ENCODE measurements around the gene ORM2.

Gene ORM2

DNA sequence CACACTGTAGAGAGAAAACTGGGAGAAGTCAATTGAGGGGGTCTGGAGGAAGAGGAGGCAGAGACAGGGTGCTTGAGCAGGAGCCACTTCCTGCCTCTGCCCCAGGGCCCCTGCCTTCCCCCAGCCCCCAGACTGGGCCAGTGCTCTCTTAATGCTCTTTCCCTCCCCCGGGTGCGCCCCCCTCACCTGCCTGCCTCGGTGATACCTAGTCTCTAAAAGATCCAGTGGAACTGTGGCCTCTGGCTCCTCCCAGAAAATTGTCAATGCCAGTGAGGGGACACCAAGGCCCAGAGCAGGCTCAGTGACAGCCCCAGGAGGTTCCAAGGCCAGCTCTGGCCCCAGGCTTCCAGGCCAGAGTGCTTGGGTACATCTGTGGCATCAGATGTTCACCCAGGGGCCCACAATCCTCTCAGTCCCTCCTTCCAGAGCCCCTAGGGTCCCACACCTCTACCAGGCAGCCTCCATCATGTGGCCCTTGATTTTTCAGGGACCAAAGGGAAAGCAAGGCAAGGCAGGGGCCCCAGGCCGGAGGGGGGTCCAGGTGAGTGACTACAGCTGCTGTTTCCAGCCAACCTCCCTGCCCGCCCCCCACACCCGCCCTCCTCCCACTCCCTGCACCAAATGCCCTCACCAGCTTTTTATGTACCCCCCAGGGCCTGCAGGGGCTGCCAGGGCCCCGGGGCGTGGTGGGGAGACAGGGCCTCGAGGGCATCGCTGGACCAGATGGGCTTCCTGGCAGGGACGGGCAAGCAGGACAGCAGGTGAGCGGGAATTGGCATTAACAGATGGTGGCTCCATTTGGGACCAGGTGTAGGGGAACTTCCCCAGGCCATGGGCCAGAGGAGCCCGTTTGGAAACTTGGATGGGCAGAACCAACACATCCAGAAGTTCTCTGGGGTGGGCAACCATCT lies 39.8 kb upstream of the ORM2 start:
- H3K4me3 Mint-ChIP-seq, result no peak overlapping the region
- peaks cover 2% of the 10 kb centered on the region for H3K9me3 Mint-ChIP-seq
- H3K27me3 Mint-ChIP-seq, result no peaks in the 10 kb centered on the region
- no peaks in the 10 kb centered on the region for H3K36me3 Mint-ChIP-seq
- H3K27ac Mint-ChIP-seq, result no peak overlapping the region
- no peaks in the 10 kb centered on the region for H3K4me1 Mint-ChIP-seq

DNA sequence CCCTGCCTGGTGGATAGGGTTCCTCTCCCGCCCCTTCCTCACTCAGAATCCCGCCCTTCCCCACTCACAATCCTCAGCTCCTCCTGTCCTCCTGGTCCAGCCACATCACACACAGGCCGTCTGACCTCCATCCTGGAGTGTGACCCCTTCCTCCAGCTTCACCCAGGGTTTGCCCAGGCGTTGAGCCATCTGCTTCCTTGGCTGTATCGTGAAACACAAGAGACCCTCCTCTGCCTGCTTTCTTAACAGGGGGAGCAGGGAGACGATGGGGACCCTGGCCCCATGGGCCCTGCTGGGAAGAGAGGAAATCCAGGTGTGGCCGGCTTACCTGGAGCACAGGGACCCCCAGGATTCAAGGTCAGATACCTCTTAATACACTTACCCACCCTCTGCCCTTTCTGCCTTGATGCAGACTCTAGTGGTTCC lies 39.1 kb upstream of the ORM2 start:
- Mint-ChIP-seq H3K4me1 (no peaks in the 10 kb centered on the region), H3K4me3 (no peak overlapping the region), H3K36me3 (peaks cover 4% of the 10 kb centered on the region), H3K27me3 (peaks cover 4% of the 10 kb centered on the region), H3K9me3 (peaks cover 7% of the 10 kb centered on the region), H3K27ac (no peak overlapping the region)

DNA sequence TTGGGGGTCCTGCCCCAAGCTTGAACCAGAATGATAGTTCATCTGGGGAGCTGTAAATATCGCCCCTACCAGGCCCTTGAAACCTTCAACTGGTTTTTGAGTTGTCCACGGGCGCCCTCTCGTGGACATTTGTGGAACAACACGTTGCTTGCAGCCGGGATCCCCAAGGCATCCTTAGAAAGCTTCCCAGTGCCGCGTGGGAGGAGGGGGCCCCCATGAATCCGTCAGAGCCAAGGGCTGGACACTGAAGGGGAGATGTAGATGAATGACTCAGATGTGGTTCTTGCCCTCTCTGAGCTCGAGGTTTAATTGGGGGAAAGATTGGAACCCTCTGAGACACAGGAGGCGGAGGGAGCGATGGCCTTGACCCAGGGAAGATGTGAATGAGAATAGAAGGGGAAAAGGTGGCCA lies 38.6 kb upstream of the ORM2 start:
- Mint-ChIP-seq H3K4me3 (no peak overlapping the region), H3K27me3 (peaks cover 4% of the 10 kb centered on the region), H3K27ac (no peak overlapping the region)

DNA sequence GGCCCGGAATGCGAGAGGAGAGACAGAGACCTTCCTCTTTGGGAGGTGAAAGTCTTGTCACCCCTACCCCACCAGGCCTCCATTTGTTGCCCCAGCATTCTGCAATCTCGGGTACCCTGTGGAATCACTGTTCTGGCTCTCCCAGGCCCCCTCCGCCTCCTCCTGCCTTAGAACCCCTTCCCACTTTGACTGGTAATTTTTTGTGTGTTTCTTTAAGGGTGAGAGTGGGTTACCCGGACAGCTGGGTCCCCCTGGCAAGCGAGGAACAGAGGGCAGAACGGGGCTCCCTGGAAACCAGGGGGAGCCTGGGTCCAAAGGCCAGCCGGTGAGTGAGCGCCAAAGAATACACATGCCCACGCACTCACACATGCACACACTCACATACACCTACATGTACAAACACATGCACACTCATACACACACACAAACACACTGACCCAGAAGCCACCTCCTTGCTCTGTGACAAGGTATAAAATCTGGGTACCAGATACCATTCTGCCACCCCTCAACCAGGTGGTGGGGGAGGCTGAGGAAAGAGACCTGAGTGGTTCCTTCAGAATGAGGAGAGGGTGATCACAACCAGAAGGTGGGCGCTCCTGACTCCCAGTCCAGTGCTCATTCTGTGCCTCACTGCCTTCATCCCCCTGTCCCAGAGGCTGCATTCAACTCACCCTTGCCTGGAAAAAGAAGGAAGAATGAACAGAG lies 37.6 kb upstream of the ORM2 start:
- H3K4me1 Mint-ChIP-seq, result no peaks in the 10 kb centered on the region
- H3K36me3 Mint-ChIP-seq, result peaks cover 4% of the 10 kb centered on the region
- H3K27me3 Mint-ChIP-seq, result peaks cover 4% of the 10 kb centered on the region
- no peak overlapping the region for H3K27ac Mint-ChIP-seq
- peaks cover 7% of the 10 kb centered on the region for H3K9me3 Mint-ChIP-seq
- H3K4me3 Mint-ChIP-seq, result no peak overlapping the region

More for the DNA sequence above, 38.6 kb upstream of the ORM2 start:
- Mint-ChIP-seq H3K9me3 (peaks cover 7% of the 10 kb centered on the region), H3K36me3 (peaks cover 4% of the 10 kb centered on the region), H3K4me1 (no peaks in the 10 kb centered on the region)

DNA sequence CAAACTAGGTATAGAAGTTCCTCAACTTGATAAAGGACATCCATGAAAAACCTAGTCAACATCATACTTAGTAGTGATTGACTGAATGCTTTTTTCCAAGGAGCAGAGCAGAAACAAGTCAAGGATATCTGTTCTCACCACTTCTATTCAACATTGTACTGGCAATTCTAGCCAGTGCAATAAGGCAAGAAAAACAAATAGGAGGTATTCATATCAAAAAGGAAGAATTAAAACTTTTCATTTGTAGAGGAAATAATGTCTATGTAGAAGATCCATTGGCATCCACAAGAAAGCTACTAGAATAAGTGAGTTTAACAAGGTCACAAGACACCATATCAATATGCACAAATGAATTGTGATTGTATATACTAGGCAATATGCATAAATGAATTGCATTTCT lies 35.0 kb upstream of the ORM2 start:
- Mint-ChIP-seq H3K4me3 (no peak overlapping the region), H3K36me3 (peaks cover 4% of the 10 kb centered on the region), H3K27ac (no peak overlapping the region), H3K9me3 (peaks cover 7% of the 10 kb centered on the region), H3K4me1 (no peaks in the 10 kb centered on the region), H3K27me3 (peaks cover 4% of the 10 kb centered on the region)

DNA sequence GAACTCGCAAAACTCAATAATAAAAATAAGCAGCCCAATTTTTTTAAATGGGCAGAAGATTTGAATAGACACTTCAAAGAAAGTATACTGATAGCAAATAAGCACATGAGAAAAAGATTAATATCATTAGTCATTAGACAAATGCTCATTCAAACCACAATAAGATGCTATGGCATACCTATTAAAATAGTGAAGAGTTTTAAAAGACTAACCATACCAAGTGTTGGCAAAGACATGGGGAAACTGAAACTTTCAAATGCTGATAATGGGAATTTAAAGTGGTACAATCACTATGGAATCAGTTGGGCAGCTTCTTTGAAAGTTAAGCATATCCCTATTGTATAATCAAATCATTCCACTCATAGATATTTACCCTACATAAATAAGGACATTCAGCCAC lies 33.3 kb upstream of the ORM2 start:
- peaks cover 4% of the 10 kb centered on the region for H3K36me3 Mint-ChIP-seq
- H3K27ac Mint-ChIP-seq, result no peak overlapping the region
- H3K4me1 Mint-ChIP-seq, result no peaks in the 10 kb centered on the region
- no peak overlapping the region for H3K4me3 Mint-ChIP-seq
- peaks cover 4% of the 10 kb centered on the region for H3K27me3 Mint-ChIP-seq
- H3K9me3 Mint-ChIP-seq, result peaks cover 7% of the 10 kb centered on the region

DNA sequence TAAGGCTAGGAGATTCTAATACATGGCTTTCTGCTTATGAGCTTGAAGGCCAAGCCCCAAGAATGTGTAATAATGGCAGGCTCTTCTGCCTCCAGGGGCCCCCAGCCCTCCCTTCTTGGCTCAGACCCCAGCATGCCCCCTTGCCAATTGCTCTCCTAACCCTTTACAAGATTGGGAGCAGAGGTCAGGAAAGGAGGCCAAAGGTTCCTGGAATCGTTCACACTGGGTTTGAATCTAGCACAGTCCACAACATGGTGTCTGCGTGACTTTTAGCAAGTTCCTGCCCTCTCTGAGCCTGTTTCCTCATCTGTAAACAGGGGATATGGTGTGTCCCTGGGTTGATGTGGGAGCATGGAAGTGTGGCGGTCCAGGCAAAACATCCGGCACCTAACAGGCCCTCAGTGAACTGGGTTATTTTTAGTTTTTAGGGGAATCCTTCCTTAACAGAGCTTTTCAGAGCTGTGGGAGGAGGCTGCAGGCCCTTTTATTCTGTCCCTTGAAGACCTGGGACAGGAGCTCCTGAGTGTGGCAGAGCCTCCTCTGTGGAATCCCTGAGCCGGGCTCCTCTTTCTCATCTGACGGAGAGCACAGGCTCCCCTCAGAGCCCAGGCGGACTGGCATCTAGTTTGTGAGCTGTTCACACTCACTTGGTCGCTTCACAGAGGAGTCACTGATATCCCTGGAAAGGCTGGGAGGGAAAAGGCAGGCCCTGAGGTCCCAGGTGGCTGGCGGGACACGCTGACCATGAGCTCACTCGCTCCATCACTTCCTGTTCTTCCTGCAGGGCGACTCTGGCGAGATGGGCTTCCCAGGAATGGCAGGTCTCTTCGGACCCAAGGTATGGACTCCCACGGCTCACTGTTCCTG lies 30.1 kb upstream of the ORM2 start:
- Mint-ChIP-seq H3K4me3 (no peak overlapping the region), H3K9me3 (peaks cover 7% of the 10 kb centered on the region), H3K4me1 (no peaks in the 10 kb centered on the region), H3K27ac (no peak overlapping the region), H3K27me3 (peaks cover 4% of the 10 kb centered on the region), H3K36me3 (peaks cover 4% of the 10 kb centered on the region)

DNA sequence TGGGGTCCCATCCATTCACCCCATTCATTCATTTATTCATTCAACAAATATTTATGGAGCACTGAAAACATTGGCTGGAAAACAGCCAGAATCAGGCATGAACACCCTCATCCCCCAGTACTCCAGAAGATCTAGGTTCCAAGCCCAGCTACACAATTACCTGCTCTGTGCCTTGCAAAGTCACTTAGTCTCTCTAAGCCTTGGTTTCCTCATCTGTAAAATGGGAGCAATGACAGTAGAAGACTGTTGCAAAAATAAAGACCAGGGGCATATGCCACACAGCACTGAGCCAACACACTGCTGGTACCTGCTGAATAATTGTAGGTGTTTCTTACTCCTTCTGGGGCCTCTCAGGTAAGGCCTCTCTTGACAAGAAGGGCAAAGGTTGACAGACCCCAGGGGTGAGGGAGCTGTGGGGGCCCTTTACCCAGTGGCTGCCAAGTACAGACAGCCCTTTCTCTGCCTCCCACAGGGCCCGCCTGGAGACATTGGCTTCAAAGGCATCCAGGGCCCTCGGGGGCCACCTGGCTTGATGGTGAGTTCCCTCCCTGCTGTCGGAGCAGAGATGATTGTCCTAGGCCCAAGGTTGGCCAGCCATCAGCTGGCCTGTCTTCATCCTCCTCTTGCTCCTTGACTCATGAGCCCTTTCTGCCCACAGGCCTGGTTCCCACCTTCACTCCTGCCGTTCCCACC lies 29.4 kb upstream of the ORM2 start:
- Mint-ChIP-seq H3K27me3 (peaks cover under 1% of the 10 kb centered on the region), H3K9me3 (peaks cover under 1% of the 10 kb centered on the region), H3K4me3 (no peak overlapping the region), H3K4me1 (peaks cover 3% of the 10 kb centered on the region), H3K27ac (no peak overlapping the region), H3K36me3 (peaks cover under 1% of the 10 kb centered on the region)

DNA sequence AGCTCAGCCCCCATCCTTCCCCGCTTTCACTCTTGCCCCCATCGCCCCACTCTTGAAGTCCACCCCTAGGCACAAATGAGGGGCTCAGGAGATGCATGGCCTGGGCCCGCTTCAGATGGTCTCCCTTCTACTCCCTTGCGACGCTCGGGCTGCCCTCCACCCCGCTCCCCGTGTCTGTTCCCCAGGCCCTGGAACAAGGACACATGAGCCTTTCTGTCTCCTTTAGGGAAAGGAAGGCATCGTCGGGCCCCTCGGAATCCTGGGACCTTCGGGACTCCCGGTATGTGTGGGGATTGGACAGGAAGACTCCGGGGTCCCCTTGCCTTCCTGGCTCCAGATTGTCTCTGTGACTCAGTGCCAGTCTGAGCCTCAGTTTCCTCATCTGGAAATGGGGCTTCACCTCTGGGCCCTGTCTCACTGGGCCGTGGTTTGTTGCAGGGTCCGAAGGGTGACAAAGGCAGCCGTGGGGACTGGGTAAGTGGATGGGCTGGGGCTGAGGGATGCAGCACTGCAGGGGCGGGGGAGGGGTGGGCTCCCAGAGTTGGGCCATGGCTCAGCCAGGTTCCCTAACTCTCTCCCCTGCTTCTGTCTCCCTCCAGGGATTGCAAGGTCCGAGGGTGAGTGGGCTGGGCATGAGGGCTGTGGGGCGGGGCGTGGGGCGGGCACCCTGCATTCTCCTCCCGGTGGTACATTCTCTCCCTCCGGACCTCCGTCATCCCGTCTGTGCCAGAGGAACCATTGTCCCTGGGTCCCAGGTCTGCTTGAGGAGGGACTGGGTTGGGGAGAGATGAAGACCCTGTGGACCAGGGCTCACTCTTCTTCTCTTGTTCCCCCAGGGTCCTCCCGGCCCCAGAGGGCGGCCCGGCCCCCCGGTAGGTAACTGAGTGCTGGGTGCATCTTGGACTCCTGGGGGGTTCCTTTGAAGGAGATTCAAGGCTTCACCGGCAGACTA lies 28.5 kb upstream of the ORM2 start:
- H3K27me3 Mint-ChIP-seq, result no peaks in the 10 kb centered on the region
- H3K4me1 Mint-ChIP-seq, result peaks cover 7% of the 10 kb centered on the region
- H3K4me3 Mint-ChIP-seq, result no peak overlapping the region
- no peak overlapping the region for H3K27ac Mint-ChIP-seq
- H3K36me3 Mint-ChIP-seq, result no peaks in the 10 kb centered on the region
- H3K9me3 Mint-ChIP-seq, result no peaks in the 10 kb centered on the region

DNA sequence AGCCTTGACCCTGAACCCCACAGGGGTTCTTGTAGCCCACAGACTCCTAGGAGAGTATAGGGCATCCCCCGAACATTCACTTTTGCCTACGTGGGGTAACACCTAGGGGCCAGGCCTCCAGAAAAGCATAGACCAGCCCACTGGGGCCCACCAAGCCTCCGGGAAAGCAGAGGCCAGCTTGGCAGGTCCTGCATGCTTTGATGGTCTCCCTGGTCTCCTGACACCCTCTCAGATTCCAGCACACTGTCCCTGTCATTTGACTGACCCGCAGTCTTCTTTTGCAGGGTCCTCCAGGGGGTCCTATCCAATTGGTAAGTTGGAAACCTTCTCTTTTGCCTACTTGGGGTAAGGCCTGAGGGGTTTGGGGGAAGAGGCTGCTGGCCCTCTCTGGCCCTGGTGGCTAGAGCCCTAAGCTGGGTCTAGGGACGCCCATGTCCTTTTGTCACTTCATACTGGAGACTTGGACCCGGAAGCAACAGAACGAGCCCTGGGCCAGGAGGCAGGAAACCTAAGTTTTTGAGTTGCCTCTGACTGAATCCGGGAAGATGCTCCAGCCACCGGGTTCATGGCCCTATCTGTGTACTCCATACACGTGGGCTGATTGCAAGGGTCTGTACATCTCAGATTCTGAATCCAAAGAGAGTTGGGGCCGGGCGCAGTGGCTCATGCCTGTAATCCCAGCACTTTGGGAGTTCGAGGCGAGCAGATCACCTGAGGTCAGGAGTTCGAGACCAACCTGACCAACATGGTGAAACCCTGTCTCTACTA lies 27.7 kb upstream of the ORM2 start:
- no peaks in the 10 kb centered on the region for H3K9me3 Mint-ChIP-seq
- no peak overlapping the region for H3K27ac Mint-ChIP-seq

DNA sequence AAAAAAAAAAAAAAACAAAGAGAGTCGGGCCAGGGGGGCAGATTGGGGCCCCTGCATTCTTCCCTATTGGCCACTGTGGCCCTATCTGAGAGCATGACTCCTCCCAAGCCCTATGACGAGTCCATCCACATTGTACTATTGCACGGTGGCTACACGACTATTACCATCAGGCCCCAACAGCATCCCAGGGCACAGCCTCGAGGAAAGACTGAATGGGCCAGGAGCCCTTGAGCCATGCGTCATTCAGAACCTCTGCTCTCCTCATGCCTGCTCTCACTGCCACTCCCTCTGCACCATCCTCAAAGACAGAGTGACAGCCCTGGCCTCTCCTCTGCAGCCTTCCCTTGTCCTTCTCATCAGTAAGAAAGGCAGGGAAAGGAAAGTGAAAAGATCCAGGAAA lies 26.9 kb upstream of the ORM2 start:
- Mint-ChIP-seq H3K4me1 (peaks cover 7% of the 10 kb centered on the region), H3K27me3 (no peaks in the 10 kb centered on the region), H3K9me3 (no peaks in the 10 kb centered on the region), H3K36me3 (no peaks in the 10 kb centered on the region), H3K27ac (no peak overlapping the region), H3K4me3 (no peak overlapping the region)

More for the DNA sequence above, 27.7 kb upstream of the ORM2 start:
- Mint-ChIP-seq H3K4me3 (no peak overlapping the region), H3K27me3 (no peaks in the 10 kb centered on the region), H3K4me1 (peaks cover 7% of the 10 kb centered on the region), H3K36me3 (no peaks in the 10 kb centered on the region)

DNA sequence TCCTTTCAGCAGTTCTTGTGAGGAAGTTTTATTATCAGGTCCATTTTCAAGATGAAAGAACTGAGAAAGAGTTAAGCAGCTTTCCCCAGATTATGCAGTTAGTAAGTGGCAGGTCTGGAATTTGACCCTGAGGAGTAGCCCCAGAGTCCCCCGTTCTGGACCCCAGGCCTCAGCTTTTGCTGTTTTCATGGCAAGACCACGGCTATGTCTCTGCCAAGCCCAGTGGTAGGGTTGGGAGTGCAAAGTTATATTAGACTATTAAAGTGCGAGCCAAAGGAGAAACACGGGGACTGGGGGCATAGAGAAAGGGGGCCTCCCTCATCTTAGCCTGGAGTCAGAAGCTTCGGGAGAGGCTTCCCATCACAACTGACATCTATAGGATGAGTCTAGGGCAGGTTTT lies 26.1 kb upstream of the ORM2 start:
- Mint-ChIP-seq H3K36me3 (no peaks in the 10 kb centered on the region), H3K9me3 (no peaks in the 10 kb centered on the region), H3K27ac (no peak overlapping the region), H3K27me3 (no peaks in the 10 kb centered on the region), H3K4me1 (peaks cover 7% of the 10 kb centered on the region), H3K4me3 (no peak overlapping the region)

DNA sequence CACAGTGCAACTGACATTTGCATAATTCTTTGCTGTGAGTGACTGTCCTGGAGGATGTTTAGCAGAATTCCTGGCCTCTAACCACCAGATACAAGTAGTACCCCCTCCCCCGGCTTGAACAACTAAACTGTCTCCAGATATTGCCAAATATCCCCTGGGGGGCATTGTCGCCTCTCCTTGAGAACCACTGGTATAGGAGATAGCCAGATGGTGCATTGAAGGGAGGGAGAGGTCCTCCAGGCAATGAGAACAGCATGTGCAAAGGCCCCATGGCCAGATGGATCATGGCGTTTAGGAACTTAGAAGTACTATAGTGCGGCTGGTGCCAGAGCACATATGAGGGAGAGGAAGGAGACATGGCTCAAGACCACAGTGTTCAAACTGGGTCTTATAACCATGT lies 25.7 kb upstream of the ORM2 start:
- H3K27ac Mint-ChIP-seq, result no peak overlapping the region
- H3K9me3 Mint-ChIP-seq, result no peaks in the 10 kb centered on the region
- no peaks in the 10 kb centered on the region for H3K36me3 Mint-ChIP-seq
- H3K4me3 Mint-ChIP-seq, result no peak overlapping the region
- H3K27me3 Mint-ChIP-seq, result no peaks in the 10 kb centered on the region
- peaks cover 7% of the 10 kb centered on the region for H3K4me1 Mint-ChIP-seq

Data from activated naive CD4-positive, alpha-beta T cell treated with anti-CD3 and anti-CD28 coated beads, Interleukin-2, amount 50 U/mL, for 24 hours (primary cell).